GM18526 (cell line): ENCODE measurements around the gene TNS1.

Experiments
- POLR2A ChIP-seq: IDR thresholded peaks from 3 replicates; pipeline ENCODE4 v1.6.1; 2011; ENCODE audit not compliant: insufficient read length; ENCODE audit errors: extremely low read depth

TNS1 gene

GRCh38 chr2:217790681-217791392, 212.0 kb downstream of the TNS1 start:
- no peak for TF ChIP-seq POLR2A

- TF ChIP-seq POLR2A, result no peak
Observed at GRCh38 chr2:217790195-217790594, 212.6 kb downstream of the TNS1 start.

GRCh38 chr2:217789736-217790181, 213.0 kb downstream of the TNS1 start:
- TF ChIP-seq POLR2A, result no peak

GRCh38 chr2:217789003-217789735, 213.6 kb downstream of the TNS1 start:
- TF ChIP-seq POLR2A, result no peak

GRCh38 chr2:217788669-217789002, 214.2 kb downstream of the TNS1 start:
- TF ChIP-seq POLR2A, result no peak

GRCh38 chr2:217787160-217787877, 215.5 kb downstream of the TNS1 start:
- TF ChIP-seq POLR2A, result no peak

- no peak for TF ChIP-seq POLR2A
Observed at GRCh38 chr2:217785544-217786045, 217.2 kb downstream of the TNS1 start.

- no peak for TF ChIP-seq POLR2A
Observed at GRCh38 chr2:217784996-217785543, 217.7 kb downstream of the TNS1 start.

- TF ChIP-seq POLR2A, result no peak
Observed at GRCh38 chr2:217783243-217783642, 219.6 kb downstream of the TNS1 start.

- TF ChIP-seq POLR2A, result no peak
Observed at GRCh38 chr2:217777906-217778305, 224.9 kb downstream of the TNS1 start.

GRCh38 chr2:217776631-217777030, 226.2 kb downstream of the TNS1 start:
- TF ChIP-seq POLR2A, result no peak

- TF ChIP-seq POLR2A, result no peak
Observed at GRCh38 chr2:217775920-217776503, 226.8 kb downstream of the TNS1 start.

GRCh38 chr2:217774232-217774631, 228.6 kb downstream of the TNS1 start:
- TF ChIP-seq POLR2A, result no peak

GRCh38 chr2:217773539-217773938, 229.3 kb downstream of the TNS1 start:
- TF ChIP-seq POLR2A, result no peak

- no peak for TF ChIP-seq POLR2A
Observed at GRCh38 chr2:217766356-217766755, 236.4 kb downstream of the TNS1 start.

- no peak for TF ChIP-seq POLR2A
Observed at GRCh38 chr2:217761645-217762277, 241.0 kb downstream of the TNS1 start.
